ENCODE measurements around the gene CYREN.
"Not testable (repeated sequence)": the region's sequence is repeated elsewhere in the genome, so short reads cannot be mapped to it uniquely, and the experiment has no call there.

Gene CYREN

DNA sequence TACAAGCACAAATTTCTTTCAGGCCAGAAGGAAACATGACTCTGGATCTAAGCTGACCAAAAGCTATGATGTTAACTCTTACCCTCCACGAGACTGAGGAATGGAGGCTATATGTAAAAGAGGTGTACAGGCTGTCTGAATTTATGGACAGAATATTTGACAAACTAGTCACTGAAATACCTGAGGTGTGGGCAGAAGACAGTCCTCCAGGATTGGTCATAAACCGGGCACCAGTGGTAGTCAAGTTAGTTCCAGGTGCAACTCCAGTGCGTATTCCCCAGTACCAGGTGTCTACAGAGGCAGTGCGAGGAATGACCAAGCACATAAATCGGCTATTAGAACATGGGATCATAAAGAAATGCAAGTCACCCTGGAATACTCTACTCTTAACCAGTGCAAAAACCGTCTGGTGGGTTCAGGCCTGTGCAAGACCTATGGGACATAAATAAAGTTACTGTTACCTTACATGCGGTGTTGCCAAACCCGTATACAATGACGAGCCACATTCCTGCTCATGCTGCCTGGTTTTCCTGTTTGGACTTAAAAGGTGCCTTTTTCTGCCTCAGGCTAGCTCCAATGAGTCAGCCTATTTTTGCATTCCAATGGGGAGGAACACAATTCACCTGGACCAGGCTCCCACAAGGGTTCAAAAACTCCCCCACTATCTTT is 6.7 kb upstream of the CYREN start:
- DNase-seq (ENCODE audit: low read depth), result peak; percentile 30

DNA sequence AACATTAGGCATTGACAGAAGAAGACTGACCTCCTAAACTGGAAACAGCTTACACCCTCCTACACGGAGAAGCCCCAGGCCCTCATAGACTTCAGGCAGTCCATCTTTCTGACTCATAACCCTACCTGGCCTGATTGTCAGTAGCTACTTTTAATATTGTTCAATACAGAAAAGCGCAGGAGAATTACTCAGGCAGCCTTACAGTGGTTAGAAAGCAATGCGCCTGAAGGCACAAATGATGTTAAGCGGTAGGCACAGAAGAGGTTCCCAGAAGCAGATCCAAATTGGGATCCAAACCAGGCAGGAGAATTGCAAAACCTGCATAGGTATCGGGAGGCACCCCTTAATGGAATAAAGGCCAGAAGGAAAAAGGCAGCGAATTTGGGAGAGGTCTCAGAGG is 5.4 kb upstream of the CYREN start:
- no peak for DNase-seq (ENCODE audit: low read depth)

DNA sequence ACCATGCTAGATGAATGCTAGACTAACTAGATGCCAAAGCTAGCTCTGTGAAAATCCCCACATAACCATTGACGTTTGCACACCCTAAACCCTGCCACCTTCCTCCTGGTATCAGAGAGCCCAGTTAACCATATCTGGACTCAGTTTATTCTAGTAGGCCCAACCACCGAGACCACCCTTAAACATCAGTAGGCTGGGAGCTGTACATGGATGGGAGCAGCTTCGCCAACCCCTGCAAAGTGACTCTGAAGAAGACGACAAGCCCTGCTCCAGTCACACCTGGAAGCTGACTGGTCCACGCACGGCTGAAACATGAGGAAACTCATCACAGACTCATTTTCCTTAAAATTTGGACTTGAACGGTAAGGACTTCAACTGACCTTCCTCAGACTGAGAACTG is 4.4 kb upstream of the CYREN start:
- DNase-seq (ENCODE audit: low read depth), result no peak

DNA sequence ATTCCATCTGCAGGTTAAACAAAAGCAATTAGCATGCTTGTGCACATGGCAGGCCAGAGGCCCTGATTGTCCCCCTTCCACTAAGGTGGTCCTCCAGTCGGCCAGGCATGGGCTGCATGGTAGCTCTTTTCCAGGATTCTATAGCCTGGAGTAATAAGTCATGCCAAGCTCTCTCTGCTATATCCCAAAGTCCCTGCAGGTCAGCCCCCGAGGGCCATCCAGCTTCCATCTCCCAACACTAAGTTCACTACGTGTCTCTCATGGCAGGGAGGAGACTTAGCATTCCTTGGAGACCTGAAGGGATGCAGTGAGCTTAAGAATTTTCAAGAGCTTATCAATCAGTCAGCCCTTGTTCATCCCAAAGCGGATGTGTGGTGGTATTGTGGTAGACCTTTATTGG is 3.4 kb upstream of the CYREN start:
- not testable (repeated sequence) for DNase-seq (ENCODE audit: low read depth)

DNA sequence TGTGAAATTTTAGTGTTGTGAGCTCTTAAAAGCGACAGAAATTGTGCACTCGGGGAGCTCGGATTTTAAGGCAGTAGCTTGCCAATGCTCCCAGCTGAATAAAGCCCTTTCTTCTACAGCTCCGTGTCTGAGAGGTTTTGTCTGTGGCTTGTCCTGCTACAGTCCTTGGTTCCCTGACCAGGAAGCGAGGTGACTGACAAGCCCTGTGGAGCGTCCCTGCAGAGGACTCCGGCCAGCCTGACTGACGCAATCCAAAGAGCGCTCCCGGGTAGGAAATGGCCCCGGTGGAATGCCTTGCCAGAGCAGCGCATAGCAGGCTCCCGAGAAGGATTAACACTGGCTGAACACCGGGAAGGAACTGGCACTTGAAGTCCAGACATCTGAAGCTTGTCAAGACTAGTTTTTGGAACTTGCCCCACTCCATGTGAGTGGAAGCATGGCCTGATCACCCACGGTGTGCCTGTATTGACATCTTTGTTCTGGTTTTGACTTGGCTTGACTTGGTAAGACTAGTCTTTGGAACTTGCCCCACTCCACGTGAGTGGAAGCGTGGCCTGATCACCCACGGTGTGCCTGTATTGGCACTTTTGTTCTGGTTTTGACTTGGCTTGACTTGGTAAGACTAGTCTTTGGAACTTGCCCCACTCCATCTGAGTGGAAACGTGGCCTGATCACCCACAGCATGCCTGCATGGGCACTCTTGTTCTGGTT is 1.2 kb upstream of the CYREN start:
- peak; percentile 17 for DNase-seq (ENCODE audit: low read depth)

DNA sequence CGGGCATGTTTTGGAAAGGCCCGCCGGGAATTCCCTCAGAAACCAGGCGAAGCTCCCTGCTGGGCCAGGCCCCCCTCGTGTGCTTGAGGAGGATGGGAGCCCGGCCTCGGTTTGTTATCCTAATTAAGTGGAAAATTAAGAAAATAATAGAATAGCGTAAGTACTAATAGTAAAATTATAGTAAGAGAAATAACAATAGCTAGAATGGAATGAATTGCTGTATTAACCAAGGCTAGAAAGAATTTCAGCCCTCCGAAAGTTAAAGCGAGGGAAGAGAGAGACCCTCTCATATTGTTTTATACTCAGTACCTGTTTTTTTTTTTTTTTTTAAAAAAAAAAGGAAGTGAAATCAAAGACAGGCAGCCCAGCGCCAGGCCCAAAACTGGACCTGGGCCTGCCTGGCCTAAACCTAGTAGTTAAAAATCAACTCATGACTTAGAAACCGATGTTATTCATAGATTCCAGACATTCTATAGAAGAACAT is 533 bp upstream of the CYREN start:
- not testable (repeated sequence) for DNase-seq (ENCODE audit: low read depth)

DNA sequence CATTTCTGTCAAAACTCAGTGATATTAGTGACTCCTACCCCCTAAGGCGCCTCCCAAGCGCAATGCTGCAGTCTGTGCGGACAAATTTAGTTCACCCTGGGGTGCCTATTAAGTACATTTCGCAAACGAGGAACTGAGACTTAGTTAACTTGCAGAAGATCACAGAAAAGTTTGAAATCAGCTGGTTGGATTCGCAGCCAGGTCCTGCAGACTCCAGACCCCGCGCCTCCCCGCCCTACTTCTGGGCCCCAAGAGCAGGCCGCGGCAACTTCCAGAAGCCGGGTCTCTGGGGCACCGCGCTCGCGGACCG is 588 bp downstream of the CYREN start:
- DNase-seq (ENCODE audit: low read depth), result no peak

DNA sequence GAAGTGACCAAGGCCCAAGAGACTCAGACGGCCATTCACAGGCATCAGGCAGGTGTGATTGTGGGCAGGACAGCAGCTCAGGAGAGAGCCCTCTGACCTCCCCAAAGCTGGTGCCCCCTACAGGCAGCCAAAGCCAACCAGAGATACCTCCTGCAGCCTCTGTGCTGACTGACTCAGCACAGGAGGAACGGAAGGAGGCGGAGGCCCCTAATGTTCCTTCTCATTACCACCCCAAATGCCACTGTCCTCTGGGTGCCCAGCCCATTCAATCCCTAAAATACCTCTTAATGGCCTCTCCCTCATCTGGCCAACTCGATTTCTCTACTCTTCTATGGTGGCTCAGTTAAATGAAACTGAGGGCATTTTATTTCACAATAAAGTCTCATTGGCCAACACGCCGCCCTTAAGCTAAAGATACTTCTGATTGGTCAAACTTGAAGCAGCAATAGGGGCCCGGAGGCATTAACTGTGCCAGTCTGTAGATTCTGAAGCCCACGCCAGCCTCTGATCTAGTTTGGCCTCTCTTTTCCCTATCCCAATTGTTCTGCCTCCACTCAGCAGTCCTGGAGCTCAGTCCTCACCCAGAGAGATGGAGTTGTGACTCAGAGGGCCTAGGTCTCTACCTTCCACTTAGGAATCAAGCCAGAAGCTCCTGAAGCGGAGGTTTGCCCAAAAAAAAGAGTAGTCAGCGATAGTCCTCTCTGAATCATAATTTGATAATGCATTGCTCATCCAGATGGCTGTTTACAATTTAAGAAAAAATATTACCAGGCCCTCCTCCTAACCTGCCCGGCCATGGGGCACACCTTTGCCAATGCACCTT is 1.2 kb downstream of the CYREN start:
- DNase-seq (ENCODE audit: low read depth), result peak; percentile 74

DNA sequence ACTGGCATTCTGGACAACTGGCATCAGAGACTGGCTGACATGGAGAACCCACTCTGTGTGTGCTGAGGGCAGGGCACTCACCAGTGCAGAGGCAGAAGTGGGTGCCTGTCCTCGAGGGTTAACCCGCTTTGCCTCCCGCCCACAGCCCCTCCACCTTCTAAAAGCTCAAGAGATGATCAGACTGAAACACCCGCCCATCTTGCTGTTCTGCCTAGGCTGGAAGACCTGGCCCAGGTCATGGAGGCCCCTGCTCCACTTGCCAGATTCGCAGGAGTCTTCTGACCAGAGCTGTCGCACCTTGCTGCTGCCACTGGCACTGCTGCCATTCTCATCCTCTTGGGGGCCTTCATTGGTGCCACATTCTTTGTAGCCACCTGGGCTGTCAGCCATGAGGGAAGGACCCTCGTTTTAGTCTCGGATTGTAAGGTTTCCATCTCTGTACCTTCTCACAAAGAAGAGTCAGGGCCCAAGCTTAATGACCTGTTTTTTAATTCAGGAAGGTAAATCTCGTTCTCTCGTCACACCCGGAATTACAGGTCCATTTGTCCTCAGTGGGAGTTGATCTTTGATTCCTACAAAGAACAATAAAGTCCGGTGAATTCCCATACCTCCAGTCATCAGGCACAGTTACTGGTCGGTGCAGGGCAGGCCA is 1.9 kb downstream of the CYREN start:
- no peak for DNase-seq (ENCODE audit: low read depth)

DNA sequence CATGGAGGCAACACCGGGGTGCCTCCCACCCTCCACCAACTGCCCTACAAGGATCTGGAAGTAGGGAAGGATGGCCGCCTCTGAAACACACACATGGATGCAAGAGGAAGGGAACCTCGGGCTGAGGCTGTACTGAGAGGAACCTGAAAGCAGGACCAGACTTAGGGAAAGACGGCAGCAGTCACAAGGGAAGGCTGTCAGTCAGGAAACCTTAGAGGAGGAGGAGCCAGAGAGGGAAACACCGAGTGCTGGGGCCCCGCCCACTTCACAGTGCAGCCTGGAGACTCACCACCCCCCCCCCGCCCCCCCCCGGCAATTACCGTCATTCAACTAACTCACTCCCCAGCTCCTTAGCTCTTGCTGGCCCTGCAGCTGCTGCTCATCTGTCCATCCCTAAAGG is 2.5 kb downstream of the CYREN start:
- no peak for DNase-seq (ENCODE audit: low read depth)

DNA sequence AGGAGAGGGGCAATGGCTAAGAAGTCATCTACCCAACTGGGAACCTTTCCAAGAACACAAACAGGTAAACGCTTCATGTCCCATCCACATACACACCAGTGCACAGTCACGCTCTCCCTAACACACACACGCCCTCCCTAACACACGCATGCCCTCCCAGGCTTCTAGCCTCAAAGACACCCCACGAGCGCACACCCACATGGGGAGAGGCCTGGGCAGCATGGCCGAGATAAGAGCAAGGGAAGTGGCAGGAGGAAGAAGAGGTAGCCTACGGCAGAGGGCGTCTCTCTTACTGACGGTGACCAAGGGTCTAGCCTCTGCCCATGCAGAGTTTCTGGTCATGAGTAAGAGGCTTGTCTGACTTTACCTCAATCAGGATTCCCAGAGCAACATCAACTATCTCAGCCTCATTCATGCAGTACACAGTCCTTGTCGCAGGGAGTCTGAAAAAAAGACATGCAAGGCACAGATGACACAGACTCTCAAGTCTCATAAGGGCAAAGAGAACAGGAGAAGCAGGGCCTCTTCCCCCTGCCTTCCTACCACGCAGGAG is 3.1 kb downstream of the CYREN start:
- DNase-seq (ENCODE audit: low read depth), result no peak

DNA sequence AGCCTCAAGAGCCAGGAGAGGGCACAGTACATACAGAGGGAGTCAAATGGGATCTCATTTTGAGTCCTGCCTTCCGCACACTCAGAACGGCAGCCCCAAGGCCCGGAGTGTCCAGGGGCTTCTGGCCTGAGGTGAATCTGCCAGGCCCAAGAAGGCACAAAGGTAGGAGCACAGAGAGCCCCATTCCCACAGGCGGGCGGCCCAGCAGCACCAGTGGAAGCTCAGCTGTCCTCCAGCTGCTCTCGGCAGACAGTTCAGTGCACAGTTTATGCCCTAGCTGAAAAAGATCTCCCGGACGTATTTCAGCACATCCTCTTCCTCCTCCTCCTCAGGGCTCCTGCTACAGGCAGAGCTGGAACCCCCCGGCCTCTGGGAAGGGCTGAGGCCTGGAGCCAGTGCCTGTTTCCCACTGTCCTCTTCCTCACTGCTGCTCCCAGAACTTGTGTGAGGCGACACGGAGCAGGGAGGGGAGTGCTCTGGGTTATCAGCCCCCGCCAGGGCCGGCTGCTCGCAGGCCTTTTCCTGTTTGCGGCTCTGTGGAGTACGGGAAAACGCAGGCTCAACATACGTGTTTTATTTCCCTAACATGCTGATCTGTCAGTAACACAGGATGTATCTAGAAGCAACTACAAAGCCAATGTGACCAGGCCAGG is 4.0 kb downstream of the CYREN start:
- no peak for DNase-seq (ENCODE audit: low read depth)

DNA sequence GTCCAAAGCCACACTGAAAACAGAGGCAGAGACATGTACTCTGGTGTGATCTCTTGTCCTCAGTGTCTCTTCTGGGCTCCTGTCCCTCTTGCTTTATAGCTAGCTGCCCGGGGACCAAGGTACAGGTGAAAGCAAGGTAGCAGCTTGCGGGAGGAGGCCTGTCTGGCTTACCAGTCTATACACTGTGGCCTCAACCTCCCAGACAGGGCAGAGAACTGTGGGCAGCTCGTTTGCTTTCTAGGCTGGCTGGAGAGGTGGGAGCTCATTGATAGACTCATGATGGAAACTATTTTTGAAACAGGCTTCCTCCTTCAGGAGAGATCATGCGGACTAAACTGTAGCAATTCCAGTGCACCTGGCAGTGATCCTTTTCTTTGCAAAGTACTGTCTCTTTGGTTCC is 4.6 kb downstream of the CYREN start:
- no peak for DNase-seq (ENCODE audit: low read depth)

DNA sequence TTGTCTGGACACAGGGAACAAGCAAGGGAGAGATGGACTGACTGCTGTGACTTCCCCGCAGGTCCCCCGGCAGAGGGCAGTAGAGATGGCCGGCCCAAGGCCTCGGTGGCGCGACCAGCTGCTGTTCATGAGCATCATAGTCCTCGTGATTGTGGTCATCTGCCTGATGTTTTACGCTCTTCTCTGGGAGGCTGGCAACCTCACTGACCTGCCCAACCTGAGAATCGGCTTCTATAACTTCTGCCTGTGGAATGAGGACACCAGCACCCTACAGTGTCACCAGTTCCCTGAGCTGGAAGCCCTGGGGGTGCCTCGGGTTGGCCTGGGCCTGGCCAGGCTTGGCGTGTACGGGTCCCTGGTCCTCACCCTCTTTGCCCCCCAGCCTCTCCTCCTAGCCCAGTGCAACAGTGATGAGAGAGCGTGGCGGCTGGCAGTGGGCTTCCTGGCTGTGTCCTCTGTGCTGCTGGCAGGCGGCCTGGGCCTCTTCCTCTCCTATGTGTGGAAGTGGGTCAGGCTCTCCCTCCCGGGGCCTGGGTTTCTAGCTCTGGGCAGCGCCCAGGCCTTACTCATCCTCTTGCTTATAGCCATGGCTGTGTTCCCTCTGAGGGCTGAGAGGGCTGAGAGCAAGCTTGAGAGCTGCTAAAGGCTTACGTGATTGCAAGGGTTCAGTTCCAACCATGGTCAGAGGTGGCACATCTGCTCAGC is 6.0 kb downstream of the CYREN start:
- peak; percentile 29 for DNase-seq (ENCODE audit: low read depth)

DNA sequence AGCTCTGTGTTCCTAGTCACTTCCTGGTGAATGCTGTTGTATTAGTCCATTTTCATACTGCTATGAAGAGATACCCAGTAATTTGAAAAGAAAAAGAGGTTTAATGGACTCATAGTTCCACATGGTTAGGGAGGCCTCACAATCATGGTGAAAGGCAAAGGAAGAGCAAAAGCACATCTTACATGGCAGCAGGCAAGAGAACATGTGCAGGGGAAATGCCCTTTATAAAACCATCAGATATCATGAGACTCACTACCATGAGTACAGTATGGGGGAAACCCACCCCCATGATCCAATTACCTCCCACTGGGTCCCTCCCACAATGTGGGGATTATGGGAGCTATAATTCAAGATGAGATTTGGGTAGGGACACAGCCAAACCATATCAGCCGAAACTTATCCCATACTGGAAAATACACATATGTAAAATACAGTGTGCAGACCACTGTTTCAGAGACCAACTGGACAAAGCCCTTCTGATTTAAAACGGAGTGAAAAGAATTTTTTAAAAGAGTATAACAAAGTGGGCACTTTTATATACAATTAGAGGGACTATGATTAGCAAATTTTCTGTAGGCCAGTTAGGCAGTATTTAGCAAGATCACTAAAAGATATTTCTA is 8.0 kb downstream of the CYREN start:
- no peak for DNase-seq (ENCODE audit: low read depth)

DNA sequence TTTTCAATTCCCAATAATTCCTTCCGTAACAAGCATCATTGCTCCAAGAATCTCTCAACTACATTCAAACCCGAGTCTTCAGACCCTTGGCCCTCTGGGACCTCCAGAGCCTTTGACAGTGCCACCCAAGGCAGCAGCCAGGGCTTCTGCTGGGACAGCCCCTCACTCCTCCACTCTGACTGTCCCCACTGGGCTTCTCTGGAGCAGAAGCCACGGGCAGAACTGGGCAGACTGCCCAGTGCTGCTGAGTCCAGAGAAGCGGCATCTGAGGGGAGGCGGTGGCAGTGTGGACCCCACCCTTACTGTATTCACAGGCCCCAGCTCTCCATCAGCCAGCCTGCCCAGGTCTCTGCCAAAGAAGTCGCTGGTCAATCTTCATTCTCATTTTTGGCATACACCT is 8.8 kb downstream of the CYREN start:
- DNase-seq (ENCODE audit: low read depth), result no peak

DNA sequence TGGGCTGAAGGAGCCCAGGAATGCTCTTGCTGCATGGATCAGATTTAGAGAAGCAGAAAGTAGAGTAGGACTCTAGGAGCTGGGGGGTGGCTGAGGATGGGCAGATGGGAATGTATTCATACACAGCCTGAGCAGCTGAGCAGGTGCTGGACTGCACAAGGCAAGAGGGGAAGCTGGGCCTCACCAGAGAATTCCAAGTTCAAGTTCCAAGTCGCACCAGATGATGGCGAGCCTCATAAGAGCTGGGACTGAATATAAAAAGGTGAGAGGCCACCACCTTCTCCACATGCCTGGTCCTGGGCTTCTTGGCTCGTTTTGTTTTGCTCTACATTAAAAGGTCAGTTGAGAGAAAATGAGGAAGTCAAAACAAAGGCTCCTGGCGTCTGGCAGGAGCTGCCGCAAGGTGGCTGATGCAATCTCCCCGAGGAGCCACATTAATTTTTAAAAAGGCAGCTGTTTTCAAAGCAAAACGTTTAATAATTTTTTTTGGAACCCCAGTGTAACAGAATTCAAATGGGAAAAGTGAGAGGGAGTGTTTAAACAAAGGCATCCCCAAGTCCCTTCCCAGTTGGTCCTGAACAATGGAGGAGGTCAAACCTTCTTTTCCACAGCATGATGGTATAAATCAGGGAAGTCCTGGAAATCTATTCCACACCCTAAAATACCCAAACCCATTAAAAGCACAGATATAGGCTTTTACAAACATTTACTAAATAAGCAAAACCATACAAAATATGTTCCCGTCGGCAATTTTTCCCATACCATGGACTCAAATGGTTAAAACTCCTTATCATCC is 9.5 kb downstream of the CYREN start:
- no peak for DNase-seq (ENCODE audit: low read depth)

DNA sequence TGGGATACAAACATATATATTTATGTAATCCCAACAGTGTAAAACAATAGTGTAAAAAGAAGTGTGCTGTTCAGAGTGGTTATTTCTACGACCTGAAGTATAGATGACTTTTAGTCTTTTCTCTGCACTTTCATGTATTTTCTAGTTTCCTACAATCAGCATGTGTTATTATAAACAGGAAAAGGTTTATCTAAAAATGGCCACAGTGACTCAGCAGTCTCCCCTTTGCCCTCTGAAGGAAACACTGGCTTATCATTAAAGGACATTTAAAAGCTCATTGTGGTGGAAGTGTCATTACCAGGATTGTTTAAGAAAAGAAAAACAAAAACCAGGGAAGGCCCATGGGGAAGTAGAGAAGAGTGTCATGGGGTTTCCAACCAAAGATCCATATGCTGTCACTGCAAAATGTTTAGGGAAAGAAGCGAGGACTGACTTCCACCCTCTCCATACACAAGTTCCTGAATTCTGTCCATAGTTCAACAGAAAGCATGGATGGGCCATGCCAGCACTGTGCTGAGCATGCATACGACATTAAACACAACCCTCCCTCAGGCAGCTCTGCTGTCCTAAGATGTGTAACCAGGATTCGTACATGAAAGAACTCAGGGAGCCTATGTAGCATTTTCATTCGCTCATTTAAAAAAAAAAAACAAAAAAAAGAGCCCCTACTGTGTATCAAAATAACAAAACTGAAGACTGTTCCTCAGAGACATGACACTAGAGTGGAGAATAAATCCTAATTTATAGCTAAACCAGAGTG is 10.2 kb downstream of the CYREN start:
- peak; percentile 46 for DNase-seq (ENCODE audit: low read depth)

Measured in ELR (cell line).